NCI-H748 (cell line): ENCODE data around the gene IRX1.
A peak's percentile ranks its signal among the peaks of the same experiment; 100 is the strongest.

Source experiments
- DNase-seq: peaks from one replicate; lab custom pipeline; 2025; ENCODE audit not compliant: unreplicated experiment; lab: John Stamatoyannopoulos, UW

IRX1 gene

DNA sequence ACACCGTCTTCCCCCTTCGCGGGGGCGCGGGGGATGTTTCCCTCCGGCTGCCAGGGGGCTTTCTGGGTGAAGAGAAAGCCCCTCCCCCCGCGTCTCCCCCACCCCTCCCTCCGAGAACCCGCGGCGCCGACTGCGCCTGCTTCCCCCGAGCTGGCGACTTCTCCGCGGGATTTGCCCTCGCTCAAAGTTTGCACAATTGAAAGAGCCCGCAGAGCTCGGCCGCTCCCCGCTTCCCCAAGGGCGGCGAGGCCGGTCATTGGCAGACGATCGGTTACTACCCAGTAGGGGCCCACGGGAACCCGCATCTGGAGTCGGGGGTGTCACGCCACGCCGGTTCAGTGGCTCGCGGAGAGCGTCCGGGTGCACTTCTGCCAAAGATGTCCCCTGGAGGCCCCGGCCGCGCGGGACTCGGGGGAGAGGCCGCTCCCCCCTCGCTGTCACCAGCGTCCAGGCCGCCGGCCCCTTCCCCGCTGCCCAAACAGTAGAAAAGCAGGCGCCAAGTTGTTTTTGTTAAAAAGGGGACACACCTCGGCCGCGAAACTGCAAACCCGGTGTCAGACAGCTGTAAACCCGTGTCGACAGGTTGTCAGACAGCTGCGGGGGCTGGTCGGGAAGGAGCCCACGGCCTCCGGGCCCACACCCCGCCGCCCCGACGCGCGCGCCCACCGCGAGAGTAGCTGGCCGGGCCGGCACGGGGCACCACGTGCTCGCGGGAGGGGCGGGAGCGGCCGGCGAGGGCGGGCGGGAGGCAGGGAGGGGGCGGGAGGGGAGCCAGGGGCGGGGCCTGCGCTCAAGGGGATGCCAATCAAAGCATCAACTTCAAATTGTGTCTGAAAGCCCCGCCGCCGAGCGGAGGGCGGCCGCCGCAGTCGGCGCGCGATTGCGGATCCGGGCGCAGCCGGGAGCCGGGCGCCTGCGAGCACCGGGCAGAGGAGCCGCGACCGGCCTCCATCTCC, at the start of gene IRX1:
TSS of gene IRX1 (plus strand) at position 827 of the 956 bp plus-strand sequence. CDS start 274 bp downstream, outside the sequence.
- peak; percentile 83 for DNase-seq

- no peak for DNase-seq
Measured at GRCh38 chr5:3546028-3546427, 49.6 kb upstream of the IRX1 start.

GRCh38 chr5:3564116-3564515, 31.5 kb upstream of the IRX1 start:
- peak; percentile 58 for DNase-seq

DNA sequence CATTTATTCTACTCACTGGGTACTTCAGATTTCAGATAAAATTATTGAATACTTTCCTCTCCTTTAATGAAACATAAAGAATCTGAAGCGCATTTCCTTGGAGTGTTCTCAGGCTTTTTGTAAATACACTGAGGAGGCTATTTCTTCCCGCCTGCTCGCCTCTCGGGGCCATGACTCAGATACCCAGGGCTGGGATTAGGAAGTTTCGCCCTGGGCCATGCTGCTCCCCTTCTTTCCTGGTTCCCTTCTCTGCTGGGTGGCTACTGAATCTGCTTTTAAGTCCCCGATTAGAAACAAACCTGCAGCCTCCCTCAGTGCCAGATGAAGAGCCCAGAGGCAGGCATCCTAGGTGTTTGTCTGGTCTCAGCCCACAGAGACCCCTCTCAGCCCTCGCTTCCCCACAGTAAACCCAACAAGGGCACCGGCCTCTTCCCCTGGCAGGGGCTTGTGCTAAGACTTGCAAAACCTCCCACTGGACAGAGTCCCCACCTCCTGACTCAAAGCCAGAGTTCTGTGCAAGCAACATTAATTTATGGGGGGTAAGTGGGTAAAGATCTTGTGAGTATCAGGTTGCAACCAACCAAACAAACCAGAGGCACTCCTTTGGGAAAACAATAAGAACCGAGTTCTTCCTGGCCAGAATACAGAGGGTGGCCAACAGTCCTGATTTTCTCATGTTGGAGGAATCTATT, 30.7 kb upstream of the IRX1 start:
- DNase-seq: peak; percentile 69

- DNase-seq: no peak
Measured at GRCh38 chr5:3584724-3585531, 10.7 kb upstream of the IRX1 start.

- DNase-seq: peak; percentile 96
Measured at GRCh38 chr5:3590161-3590966, 5.3 kb upstream of the IRX1 start.

- DNase-seq: peak; percentile 73
Measured at GRCh38 chr5:3590967-3591900, 4.4 kb upstream of the IRX1 start.

DNA sequence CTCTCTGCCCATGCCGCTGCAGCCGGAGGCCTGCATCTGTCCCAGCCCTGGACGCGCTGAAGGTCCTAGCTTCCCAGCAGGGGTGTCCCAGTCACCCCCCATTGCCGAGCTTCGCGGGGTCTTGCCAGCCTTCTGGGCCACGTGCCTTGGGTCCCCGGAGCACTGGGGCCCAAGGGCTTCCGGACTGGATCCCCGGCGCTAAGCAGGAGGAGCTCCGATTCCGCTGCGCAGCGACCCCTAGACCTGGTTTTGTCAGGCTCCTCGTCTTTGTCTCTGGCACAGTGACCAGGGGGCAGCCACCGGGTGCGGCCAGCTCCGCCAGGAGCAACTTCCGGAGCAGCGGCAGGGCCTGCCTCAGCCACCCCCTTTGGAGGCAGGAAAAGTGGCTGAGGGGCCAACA, 3.3 kb upstream of the IRX1 start:
- DNase-seq: no peak

DNA sequence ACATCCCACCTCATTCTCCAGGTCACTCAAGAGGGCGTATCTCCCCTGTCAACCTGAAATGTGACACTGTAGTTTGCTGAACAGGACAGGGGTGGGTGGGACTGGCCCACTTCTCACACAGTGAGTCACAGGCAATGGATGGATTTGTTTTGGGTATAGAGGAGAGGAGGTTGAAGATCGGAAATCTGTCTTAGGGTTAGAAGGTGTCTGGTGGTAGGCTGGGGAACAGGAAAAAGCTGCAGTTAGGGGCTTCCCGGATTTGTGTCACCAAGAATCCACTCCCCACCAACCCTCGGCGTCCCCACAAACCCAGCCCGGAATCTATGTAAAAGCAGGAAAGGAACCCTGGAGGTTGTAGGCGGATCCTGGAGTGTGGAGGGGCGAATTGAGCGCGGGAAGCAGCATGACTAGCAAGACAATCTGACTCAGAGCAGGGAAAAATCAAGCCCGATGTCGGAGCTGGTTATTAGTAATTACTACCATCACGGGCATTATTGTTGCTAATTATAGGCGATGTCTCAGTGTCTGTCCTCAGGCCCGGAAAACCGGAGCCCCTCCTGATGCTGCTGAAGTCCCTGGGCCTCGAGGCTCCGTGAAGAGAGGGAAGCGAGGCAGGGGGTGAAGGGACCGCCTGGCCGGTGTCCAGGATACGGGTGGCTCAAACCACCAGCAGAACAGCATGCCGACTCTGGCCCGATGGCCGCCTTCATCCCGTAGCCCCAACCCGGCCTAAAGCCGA, 1.7 kb upstream of the IRX1 start:
- peak; percentile 74 for DNase-seq

DNA sequence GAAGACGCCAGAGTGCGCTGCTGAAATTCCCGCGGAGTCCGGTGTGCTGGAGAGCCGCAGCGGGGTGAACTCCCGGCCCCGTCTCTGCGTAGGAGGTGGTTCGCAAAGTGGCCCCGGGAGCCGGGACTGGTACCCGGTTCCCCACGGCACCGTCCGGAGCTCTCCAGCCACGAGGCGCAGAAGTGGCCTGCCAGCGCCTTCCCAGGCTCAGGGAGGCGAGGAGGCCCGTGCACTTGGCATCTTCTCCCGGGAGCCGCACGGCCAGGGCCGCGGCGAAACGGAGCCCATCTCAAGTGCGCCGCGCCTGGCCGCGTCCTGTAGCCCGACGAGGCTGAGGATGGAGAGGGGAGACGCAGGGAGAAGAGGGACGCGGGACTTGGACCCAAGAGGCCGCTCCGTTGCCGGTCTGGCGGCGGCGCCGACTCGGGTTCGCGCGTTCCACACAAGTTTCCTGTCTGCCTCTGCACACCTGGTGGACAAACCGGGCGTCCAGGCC, 1.1 kb upstream of the IRX1 start:
- DNase-seq: peak; percentile 83

DNA sequence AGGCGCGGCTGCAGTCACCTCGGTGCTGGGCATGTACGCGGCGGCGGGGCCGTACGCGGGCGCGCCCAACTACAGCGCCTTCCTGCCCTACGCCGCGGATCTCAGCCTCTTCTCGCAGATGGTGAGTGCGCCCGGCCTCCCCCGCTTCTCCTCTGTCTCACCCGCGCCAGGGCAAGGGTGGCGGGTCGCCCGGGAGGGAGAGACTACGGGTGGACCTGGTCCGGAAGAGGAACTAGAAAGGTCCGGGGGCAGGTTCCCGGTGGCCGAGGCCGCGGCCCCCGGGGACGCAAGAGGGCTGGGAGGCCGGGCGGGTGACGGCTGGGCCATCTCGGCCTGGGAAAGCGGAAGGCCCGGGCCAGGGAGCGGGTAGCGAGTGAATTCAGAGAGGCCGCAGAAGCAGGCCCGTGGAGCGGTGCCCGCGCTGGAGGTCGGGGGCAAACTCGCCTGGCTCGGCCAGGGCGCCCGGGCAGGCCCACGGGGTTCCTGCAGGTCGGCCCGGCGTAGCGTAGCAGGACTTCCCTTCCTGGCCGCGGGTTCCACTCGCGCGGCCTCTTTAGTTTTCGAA, 711 bp downstream of the IRX1 start:
- DNase-seq: no peak

GRCh38 chr5:3596857-3597166, 1.2 kb downstream of the IRX1 start:
- DNase-seq: no peak

GRCh38 chr5:3597167-3598007, 1.8 kb downstream of the IRX1 start:
- no peak for DNase-seq

DNA sequence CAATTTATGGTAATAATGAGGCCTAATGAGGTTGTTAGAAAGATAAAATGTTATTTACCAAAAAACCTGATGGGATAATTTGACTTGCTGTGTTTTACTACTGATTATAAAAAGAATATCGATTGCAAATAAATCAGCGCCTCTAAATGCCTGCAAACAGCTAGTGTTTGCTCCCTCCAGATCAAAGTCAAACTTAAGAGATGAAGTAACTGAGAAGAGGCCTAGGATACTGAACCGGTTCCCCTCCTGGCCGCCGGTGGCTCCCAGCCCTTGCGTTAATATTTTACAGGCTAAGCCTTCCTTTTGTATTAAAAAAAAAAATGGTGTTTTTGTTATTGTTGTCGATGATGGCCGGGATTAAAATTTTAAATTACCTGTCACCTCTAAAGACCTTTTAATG, 2.6 kb downstream of the IRX1 start:
- DNase-seq: no peak

GRCh38 chr5:3598769-3599211, 3.2 kb downstream of the IRX1 start:
- DNase-seq: no peak

GRCh38 chr5:3599226-3600105, 3.8 kb downstream of the IRX1 start:
- no peak for DNase-seq
